ENCODE results near the gene ZNF780A.
"Not testable (repeated sequence)": the region's sequence is repeated elsewhere in the genome, so short reads cannot be mapped to it uniquely, and the experiment has no call there.

ZNF780A gene

DNA sequence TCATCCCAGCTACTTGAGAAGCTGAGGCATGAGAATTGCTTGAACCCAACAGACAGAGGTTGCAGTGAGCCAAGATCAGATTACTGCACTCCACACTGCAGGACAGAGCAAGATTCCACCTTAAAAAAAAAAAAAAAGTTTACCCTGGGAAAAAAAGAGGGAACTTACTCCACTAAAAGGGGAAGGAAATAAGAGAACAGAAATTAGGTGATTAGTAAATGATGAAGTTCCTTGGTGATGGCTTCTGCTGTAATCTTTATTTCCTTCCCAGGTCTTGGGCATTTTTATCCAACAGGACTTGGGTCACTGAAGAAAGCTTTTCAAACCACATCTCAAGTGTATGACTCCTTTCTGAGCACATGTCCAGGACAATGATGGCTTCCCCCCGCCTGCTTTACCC lies 9.3 kb downstream of the ZNF780A start:
- DNase-seq, result no peak

DNA sequence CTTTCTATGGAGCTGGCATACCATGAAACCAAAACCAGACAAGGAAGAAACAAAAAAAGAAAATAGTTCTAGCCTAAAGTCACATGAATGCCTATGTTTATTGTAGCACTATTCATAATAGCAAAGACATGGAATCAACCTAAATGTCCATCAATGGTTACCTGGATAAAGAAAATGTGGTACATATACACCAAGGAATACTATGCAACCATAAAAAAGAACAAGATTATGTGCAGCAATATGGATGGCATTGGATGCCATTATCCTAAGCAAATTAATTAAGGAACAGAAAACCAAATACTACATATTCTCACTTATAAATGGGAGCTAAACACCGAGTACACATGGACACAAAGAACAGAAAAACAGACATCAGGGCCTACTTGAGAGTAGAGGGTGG lies 10.5 kb downstream of the ZNF780A start:
- no peak for DNase-seq

DNA sequence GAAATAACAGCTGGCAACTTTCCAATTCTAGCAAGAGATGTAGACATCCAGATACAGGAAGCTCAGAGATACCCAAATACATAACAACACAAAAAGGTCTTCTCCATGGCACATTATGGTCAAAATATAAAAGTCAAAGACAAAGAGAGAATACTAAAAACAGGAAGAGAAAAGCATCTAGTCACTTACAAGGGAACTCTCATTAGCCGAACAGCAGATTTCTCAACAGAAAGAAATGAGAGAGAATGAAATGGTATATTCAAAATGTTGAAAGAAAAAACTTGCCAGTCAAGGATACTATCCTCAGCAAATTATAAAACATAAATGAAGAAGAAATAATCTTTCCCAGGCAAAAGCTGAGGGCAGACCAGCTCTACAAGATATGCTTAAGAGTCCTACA lies 12.4 kb downstream of the ZNF780A start:
- no peak for DNase-seq

GRCh38 chr19:40070058-40070457 lies 20.7 kb downstream of the ZNF780A start:
- DNase-seq, result no peak

DNA sequence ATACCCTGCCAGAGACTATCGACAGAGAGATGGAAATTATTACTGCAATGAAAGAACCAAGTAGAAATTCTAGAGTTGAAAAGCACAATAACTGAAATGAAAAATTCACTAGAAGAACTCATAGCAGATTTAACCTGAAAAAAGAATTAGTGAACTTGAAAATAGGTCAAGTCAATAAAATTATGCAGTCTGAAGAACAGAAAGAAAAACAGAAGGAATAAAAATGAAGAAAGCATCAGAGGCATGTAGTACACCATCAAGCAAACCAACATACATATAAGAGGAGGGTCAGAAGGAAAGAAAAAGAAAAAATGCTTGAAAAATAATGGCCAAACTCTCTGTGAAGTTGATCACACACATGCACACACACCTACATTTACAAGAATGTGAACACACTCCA lies 31.1 kb downstream of the ZNF780A start:
- no peak for DNase-seq

GRCh38 chr19:40057166-40057565 lies 33.6 kb downstream of the ZNF780A start:
- no peak for DNase-seq

- DNase-seq, result no peak
These were observed 34.2 kb downstream of the ZNF780A start for GRCh38 chr19:40056505-40056904.

DNA sequence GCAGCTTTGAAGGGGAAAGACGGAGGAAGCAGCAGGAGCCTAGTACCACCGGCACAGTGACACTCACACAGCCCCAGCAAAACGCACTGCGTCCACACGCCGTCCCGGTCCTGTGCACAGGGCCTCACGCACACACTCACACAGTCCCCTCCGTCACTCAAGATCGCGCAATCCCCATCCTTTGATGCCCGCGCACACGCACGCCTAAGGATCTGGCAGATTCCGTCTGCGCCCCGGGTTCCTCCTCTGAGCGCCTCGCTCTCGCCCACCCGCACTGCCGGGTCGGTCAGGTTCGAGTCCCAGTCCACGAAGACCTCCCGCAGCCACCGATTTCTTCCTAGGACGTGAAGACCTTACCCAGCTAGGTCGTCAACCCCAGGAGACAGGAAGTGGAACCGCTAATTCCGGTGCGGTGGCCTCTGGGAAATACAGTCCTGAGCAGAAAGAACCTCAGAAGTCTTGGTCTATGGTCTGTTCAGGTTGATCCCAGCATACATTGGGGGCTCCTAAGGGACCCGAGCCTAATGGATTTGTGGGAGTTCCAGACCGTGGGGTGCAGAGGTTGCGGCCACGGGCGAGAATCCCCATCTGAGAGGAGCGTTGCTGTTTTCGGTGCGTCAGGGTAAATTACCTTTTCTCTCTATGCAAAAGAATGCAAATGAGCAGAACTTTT lies 34.8 kb downstream of the ZNF780A start, which contains the start of gene ZNF780B:
Gene ZNF780B, minus strand, starts transcription at position 400 of the 673 bp plus-strand sequence. CDS start 5,899 bp downstream, outside the sequence.
- peak; percentile 69 for DNase-seq

GRCh38 chr19:40055049-40055448 lies 35.7 kb downstream of the ZNF780A start:
- no peak for DNase-seq

DNA sequence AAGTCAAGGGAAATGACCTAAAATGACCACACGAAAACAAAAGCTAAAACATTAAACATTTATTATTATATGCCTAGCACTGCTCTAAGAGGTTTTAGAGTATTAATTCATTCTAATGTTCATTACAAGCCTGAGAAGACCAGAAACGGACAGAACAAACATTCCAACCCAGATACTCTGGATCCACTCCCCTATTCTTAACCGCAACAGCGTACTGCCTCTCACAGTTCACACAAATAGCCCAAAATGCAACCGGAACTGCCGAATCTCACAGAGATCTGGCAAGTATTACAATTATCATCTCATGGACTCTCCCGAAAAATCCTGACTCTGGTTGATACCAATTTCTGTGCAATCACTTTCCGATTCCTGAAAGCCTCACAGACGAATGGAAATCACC lies 36.1 kb downstream of the ZNF780A start:
- no peak for DNase-seq

DNA sequence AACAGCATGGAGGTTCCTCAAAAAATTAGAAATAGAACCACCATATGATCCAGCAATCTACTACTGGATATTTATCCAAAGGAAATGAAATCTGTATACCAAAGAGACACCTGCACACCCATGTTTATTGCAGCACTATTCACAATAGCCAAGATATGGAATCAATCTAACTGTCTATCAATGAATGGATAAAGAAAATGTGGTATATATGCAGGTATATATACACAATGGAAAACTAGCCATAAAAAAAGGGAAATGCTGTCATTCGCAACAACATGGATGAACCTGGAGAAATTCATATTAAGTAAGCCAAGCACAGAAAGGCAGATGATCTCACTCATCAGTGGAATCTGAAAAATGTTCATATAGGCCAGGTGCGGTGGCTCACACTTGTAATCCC lies 37.3 kb downstream of the ZNF780A start:
- no peak for DNase-seq

GRCh38 chr19:40041718-40042117 lies 49.0 kb downstream of the ZNF780A start:
- not testable (repeated sequence) for DNase-seq

GRCh38 chr19:40038047-40038446 lies 52.7 kb downstream of the ZNF780A start:
- DNase-seq, result not testable (repeated sequence)

DNA sequence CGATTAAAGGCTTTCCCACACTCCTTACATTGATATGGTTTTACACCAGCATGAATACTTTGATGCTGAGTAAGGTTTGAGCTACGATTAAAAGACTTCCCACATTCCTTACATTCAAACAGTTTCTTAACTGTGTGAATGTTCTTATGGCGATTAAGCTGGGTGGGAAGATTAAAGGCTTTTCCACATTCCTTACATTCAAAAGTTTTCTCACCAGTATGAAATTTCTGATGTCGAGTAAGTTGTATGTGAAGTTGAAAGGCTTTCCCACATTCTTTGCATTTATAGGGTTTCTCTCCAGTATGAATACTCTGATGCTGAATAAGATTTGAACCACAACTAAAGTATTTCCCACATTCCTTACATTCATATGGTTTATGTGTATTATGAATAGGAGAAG lies 54.7 kb downstream of the ZNF780A start:
- no peak for DNase-seq

GRCh38 chr19:40033989-40034560 lies 56.7 kb downstream of the ZNF780A start:
- no peak for DNase-seq

DNA sequence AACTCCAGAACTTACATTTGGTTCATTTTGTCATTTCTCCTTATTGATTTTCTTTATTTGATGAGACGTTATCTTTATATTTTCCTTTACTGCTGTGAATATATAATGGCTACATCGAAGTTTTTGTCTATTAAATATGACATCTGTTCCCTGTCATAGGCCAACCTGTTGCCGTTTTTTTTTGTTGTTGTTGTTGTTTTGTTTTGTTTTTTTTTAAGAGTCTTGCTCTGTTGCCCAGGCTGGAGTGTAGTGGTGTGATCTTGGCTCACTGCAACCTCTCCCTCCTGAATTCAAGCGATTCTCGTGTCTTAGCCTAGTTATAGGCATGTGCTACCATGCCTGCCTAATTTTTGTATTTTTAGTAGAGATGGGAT lies 64.2 kb downstream of the ZNF780A start:
- no peak for DNase-seq

GRCh38 chr19:40025938-40026596 lies 64.7 kb downstream of the ZNF780A start:
- DNase-seq, result no peak

GRCh38 chr19:40023969-40024368 lies 66.8 kb downstream of the ZNF780A start:
- no peak for DNase-seq
